ENCODE measurements around the gene RUFY4.
"Not testable (repeated sequence)": the region's sequence is repeated elsewhere in the genome, so short reads cannot be mapped to it uniquely, and the experiment has no call there.

The RUFY4 gene

DNA sequence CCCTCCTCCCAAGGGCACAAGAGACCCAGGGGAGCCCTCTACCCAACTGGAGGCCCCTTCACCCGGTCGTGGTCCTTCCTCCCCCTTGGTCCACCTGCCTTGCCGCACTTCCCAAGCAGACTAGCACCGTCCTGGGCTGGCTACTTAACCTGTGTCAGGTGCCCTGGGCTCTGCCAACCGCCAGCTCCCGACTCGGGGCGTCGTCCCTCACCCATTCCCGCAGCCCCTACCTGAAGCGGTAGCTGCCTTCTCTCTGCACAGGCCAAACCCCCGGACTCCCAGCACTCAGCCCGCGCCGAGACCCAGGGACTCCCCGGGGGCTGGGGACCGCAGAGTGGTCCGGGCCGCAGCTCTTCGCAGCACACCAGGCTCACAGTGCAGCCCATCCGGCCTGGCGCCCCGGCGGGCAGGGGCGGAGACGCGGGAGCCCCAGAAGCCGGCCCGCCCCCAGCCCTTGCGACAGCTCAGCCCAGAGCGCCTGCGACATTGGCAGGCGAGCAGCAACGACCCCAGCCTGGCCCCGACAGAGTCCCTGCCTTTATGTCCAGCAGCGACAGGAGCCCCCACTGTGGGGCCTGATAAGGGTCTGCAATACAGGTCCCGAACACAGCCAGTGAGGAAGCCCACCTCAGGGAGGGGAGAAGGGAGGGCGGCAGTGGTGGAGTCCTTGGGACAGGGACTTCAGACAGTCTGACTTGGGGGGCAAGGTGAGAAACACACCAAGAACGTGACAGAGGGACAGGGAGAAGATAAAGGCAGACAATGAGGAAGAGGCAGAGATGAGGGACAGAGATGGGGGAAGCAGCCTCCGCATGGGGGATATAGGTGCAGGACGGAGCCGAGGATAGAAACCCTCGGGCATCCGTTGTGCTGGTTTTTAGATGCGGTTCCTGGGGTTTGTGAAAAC lies 35.2 kb upstream of the RUFY4 start:
- CTCF ChIA-PET = interaction anchor here (0.6 to 9.8 kb wide), 31 partner anchors 9 to 1180 kb away, joined by 3 to 101 read pairs (median 5); no protein-coding TSS in a partner anchor
- POLR2A ChIA-PET = no interaction called here
- no peak for DNase-seq (ENCODE audit: low read depth, low spot score)
- TF ChIP-seq, protein P1, sequence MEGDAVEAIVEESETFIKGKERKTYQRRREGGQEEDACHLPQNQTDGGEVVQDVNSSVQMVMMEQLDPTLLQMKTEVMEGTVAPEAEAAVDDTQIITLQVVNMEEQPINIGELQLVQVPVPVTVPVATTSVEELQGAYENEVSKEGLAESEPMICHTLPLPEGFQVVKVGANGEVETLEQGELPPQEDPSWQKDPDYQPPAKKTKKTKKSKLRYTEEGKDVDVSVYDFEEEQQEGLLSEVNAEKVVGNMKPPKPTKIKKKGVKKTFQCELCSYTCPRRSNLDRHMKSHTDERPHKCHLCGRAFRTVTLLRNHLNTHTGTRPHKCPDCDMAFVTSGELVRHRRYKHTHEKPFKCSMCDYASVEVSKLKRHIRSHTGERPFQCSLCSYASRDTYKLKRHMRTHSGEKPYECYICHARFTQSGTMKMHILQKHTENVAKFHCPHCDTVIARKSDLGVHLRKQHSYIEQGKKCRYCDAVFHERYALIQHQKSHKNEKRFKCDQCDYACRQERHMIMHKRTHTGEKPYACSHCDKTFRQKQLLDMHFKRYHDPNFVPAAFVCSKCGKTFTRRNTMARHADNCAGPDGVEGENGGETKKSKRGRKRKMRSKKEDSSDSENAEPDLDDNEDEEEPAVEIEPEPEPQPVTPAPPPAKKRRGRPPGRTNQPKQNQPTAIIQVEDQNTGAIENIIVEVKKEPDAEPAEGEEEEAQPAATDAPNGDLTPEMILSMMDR (IDR thresholded peaks at IDR 0.05; ENCODE audit: insufficient read depth, low read length, missing control alignments) = no peak
- H3K4me3 ChIP-seq (ENCODE audit: low read depth, low read length) = no peak overlapping the region

DNA sequence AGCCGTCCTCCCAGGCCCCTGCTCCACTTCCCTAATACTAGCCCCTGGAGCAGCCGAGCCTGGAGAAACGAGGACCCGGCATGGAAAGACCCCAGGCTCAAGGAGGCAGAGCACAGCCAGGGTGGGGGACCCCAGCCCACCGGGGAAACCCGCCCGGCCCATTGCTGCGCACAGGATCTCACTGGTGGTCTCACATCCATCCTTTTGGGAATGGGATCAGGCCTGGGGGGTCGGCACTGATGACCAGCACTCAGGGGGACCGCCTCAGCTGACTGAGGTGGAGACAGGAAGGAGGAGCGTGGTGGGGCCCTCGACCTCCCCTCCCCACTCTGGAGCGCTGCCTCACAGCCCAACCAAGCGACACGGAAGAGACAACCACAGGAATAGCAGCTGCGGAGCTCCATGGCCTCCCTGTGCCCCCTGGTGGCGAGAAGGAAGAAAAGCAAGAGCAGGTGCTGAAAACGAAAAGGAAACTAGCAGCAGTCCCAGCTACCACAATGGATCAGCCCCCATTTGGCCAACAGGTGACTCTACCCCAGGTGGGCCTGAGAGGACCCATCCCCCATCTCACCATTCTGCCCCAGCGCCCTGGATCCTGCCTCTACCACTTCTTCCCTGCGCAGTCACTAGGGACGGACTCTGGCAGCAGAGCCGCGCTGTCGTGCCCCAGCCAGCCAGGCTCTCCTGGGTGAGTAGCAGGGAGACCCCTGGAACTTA lies 34.4 kb upstream of the RUFY4 start:
- TF ChIP-seq, protein P1 (IDR thresholded peaks at IDR 0.05; ENCODE audit: insufficient read depth, low read length, missing control alignments) = peak; percentile 66
- POLR2A ChIA-PET; H3K4me3 ChIP-seq (ENCODE audit: low read depth, low read length); DNase-seq (ENCODE audit: low read depth, low spot score): not testable (repeated sequence)
- CTCF ChIA-PET = interaction anchor here (0.6 to 9.8 kb wide), 23 partner anchors 8 to 1180 kb away, joined by 3 to 101 read pairs (median 5); partner anchors contain the start of gene RUFY4

DNA sequence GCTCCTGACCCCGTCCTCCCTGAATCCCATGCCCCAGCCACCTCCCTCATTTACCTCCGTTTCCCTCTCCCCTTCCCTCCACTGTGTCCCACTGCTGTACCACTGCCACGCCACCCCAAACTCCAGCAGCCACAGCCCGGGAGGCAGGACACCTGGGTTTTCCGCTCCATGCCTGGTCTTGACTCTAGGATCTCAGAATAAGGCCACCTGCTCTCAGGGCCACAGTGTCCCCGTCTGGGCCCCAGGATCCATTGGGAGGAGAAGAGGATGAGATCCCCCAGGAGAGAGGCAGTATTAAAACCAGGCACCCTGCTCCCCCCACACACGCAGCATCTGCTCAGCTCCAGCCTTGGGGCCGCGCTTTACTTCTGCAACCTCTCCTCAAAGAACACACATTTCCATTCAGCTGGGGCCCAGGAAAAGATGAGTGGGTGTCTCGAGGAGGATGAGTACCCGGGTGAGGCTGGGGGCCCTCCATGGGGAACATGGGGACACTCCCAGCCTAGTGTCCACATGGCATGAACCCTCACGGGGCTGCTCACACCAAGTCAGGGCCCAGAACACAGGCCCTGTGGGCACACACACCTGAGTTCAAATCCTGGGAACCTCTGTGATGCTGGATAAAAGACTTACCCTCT lies 33.5 kb upstream of the RUFY4 start:
- ChIA-PET POLR2A (no interaction called here), CTCF (interaction anchor here (0.6 to 9.8 kb wide), 22 partner anchors 7 to 253 kb away, joined by 3 to 101 read pairs (median 6); partner anchors contain the start of gene RUFY4)
- TF ChIP-seq, protein P1 (IDR thresholded peaks at IDR 0.05; ENCODE audit: insufficient read depth, low read length, missing control alignments) = no peak
- no peak for DNase-seq (ENCODE audit: low read depth, low spot score)
- no peak overlapping the region for H3K4me3 ChIP-seq (ENCODE audit: low read depth, low read length)

DNA sequence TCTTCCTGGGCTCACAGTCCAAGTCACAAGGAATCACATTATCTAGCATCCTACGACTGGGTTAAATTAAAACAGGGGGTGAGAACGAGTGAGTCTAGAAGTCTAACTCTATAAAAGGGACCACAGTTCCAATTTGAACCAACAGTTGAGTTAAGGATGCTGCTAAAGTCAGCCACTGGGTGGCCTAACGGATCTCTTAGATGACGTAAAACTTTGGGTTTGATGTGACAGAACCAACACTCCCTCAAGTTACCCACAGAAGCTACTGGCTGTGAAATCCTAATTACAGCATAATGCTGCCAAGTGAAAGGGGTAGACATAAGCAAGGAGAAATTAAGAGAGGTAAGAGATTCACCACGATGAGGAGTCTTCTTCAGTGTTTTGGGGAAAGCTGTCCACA lies 32.7 kb upstream of the RUFY4 start:
- CTCF ChIA-PET = interaction anchor here (0.6 to 9.8 kb wide), 20 partner anchors 10 to 251 kb away, joined by 3 to 101 read pairs (median 4); partner anchors contain the start of gene RUFY4
- TF ChIP-seq, protein P1 (IDR thresholded peaks at IDR 0.05; ENCODE audit: insufficient read depth, low read length, missing control alignments) = no peak
- no peak for DNase-seq (ENCODE audit: low read depth, low spot score)

DNA sequence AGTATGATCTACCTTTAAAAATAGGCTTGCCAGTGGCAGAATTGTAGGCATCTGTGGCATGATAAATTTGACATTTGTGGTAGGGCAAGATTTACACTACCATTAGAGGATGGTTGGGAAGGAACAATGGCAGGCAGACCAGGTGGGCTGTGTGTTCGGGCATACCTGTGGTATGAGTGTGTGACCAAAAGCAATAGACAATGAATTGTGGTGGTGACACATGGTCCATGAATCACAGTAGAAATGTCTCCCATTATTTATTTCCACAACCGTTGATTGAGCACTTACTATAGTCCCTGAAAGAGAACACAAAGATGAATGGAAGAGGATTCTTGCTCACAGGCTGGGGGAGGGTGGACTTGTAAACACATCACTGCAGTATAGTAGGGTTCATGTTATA lies 29.9 kb upstream of the RUFY4 start:
- TF ChIP-seq, protein P1 (IDR thresholded peaks at IDR 0.05; ENCODE audit: insufficient read depth, low read length, missing control alignments) = no peak
- no peak for DNase-seq (ENCODE audit: low read depth, low spot score)
- CTCF ChIA-PET = interaction anchor here (1.0 to 9.8 kb wide), 5 partner anchors 27 to 253 kb away, joined by 3 to 101 read pairs (median 10); no protein-coding TSS in a partner anchor
- POLR2A ChIA-PET = no interaction called here
- no peak overlapping the region for H3K4me3 ChIP-seq (ENCODE audit: low read depth, low read length)

More for the DNA sequence above, 32.7 kb upstream of the RUFY4 start:
- POLR2A ChIA-PET = no interaction called here
- H3K4me3 ChIP-seq (ENCODE audit: low read depth, low read length) = no peak overlapping the region

All from AG04449 (cell line).